SK-N-SH treated with all-trans-retinoic acid at 6 μM for 48 hours (cell line): ENCODE measurements around the gene VWA5B1.

Experiments
- ATAC-seq: fragments of 200-7000 bp; cut with Tn5 transposase; 3 replicates; pipeline ENCODE4 v1.9.1; 2020; ENCODE audit warnings: mild to moderate bottlenecking, moderate library complexity
- ARNTL ChIP-seq: fragments of 450-650 bp; formaldehyde crosslinking; IDR thresholded peaks from 2 replicates; pipeline ENCODE4 v1.5.0; 2020; ENCODE audit warnings: low read depth, mild to moderate bottlenecking, moderate library complexity, borderline replicate concordance
- BACH2 ChIP-seq: fragments of 250-450 bp; sonication (Bioruptor Pico); IDR thresholded peaks from 2 replicates; pipeline ENCODE4 v1.9.0; 2021; ENCODE audit warnings: mild to moderate bottlenecking, borderline replicate concordance
- CSDC2 ChIP-seq: fragments of 250-450 bp; sonication (Bioruptor Pico); IDR thresholded peaks from 2 replicates; pipeline ENCODE4 v1.5.0; 2020; ENCODE audit warnings: mild to moderate bottlenecking, moderate library complexity
- ESRRG ChIP-seq: fragments of 250-450 bp; sonication (Bioruptor Pico); IDR thresholded peaks from 2 replicates; pipeline ENCODE4 v1.6.1; 2021; ENCODE audit warnings: mild to moderate bottlenecking
- ISL1 ChIP-seq: fragments of 250-450 bp; sonication (Bioruptor Pico); IDR thresholded peaks from 2 replicates; pipeline ENCODE4 v2.1.2; 2022; ENCODE audit warnings: mild to moderate bottlenecking, moderate library complexity
- OSR1 ChIP-seq: fragments of 250-450 bp; sonication (Bioruptor Pico); IDR thresholded peaks from 2 replicates; pipeline ENCODE4 v1.8.0; 2022; ENCODE audit warnings: moderate library complexity, mild to moderate bottlenecking, inconsistent platforms
- PPARA ChIP-seq: fragments of 250-450 bp; sonication (Bioruptor Pico); IDR thresholded peaks from 2 replicates; pipeline ENCODE4 v1.5.0; 2020; ENCODE audit warnings: mild to moderate bottlenecking, borderline replicate concordance
- SNAI2 ChIP-seq: fragments of 250-450 bp; sonication (Bioruptor Pico); IDR thresholded peaks from 2 replicates; pipeline ENCODE4 v1.5.0; 2020; ENCODE audit warnings: mild to moderate bottlenecking, moderate library complexity
- TCF4 ChIP-seq: fragments of 250-450 bp; sonication (Bioruptor Pico); IDR thresholded peaks from 2 replicates; pipeline ENCODE4 v1.8.0; 2021; ENCODE audit warnings: mild to moderate bottlenecking, moderate library complexity, borderline replicate concordance
- ZC3H10 ChIP-seq: fragments of 250-450 bp; sonication (Bioruptor Pico); IDR thresholded peaks from 2 replicates; pipeline ENCODE4 v1.5.1; 2021; ENCODE audit warnings: mild to moderate bottlenecking, moderate library complexity
- ZFP3 ChIP-seq: fragments of 250-450 bp; sonication (Bioruptor Pico); IDR thresholded peaks from 2 replicates; pipeline ENCODE4 v1.5.0; 2020; ENCODE audit warnings: mild to moderate bottlenecking, moderate library complexity
- ZFP30 ChIP-seq: fragments of 450-650 bp; formaldehyde crosslinking; IDR thresholded peaks from 2 replicates; pipeline ENCODE4 v1.5.0; 2022; ENCODE audit warnings: mild to moderate bottlenecking, moderate library complexity
- ZNF565 ChIP-seq: fragments of 450-650 bp; formaldehyde crosslinking; conservative IDR thresholded peaks from 2 replicates; pipeline ENCODE4 v1.5.0; 2020; ENCODE audit warnings: low read depth, mild to moderate bottlenecking, moderate library complexity
- ZNF70 ChIP-seq: fragments of 450-650 bp; formaldehyde crosslinking; IDR thresholded peaks from 2 replicates; pipeline ENCODE4 v1.5.0; 2020; ENCODE audit warnings: mild to moderate bottlenecking, moderate library complexity
- ZNF8 ChIP-seq: fragments of 450-650 bp; formaldehyde crosslinking; IDR thresholded peaks from 2 replicates; pipeline ENCODE4 v1.5.0; 2020; ENCODE audit warnings: mild to moderate bottlenecking, moderate library complexity
- TF ChIP-seq, protein P1 (sequence below): fragments of 250-450 bp; sonication (Bioruptor Pico); IDR thresholded peaks from 2 replicates; pipeline ENCODE4 v1.5.1; 2021; ENCODE audit warnings: mild to moderate bottlenecking, moderate library complexity
- TF ChIP-seq, protein P2 (sequence below): fragments of 250-450 bp; sonication (Bioruptor Pico); IDR thresholded peaks from 2 replicates; pipeline ENCODE4 v1.8.0; 2021; ENCODE audit warnings: low read depth, mild to moderate bottlenecking, moderate library complexity, borderline replicate concordance
- TF ChIP-seq, protein P3 (sequence below): fragments of 250-450 bp; sonication (Bioruptor Pico); IDR thresholded peaks from 2 replicates; pipeline ENCODE4 v1.5.0; 2020; ENCODE audit warnings: mild to moderate bottlenecking, moderate library complexity
- TF ChIP-seq, protein P4 (sequence below): fragments of 250-450 bp; sonication (Bioruptor Pico); IDR thresholded peaks from 2 replicates; pipeline ENCODE4 v1.8.0; 2020; ENCODE audit warnings: mild to moderate bottlenecking, moderate library complexity, borderline replicate concordance
- TF ChIP-seq, protein P5 (sequence below): fragments of 250-450 bp; sonication (Bioruptor Pico); IDR thresholded peaks from 2 replicates; pipeline ENCODE4 v1.5.1; 2020; ENCODE audit warnings: low read depth, mild to moderate bottlenecking, moderate library complexity

The VWA5B1 gene

GRCh38 chr1:20345419-20345818 is 54.7 kb downstream of the VWA5B1 start (continued):
- TF ChIP-seq, protein P1, sequence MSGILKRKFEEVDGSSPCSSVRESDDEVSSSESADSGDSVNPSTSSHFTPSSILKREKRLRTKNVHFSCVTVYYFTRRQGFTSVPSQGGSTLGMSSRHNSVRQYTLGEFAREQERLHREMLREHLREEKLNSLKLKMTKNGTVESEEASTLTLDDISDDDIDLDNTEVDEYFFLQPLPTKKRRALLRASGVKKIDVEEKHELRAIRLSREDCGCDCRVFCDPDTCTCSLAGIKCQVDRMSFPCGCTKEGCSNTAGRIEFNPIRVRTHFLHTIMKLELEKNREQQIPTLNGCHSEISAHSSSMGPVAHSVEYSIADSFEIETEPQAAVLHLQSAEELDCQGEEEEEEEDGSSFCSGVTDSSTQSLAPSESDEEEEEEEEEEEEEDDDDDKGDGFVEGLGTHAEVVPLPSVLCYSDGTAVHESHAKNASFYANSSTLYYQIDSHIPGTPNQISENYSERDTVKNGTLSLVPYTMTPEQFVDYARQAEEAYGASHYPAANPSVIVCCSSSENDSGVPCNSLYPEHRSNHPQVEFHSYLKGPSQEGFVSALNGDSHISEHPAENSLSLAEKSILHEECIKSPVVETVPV (CRISPR knock-in tag) = no peak
- TF ChIP-seq ARNTL (CRISPR knock-in tag) = no peak
- no peak for TF ChIP-seq CSDC2 (CRISPR knock-in tag)
- TF ChIP-seq, protein P2, sequence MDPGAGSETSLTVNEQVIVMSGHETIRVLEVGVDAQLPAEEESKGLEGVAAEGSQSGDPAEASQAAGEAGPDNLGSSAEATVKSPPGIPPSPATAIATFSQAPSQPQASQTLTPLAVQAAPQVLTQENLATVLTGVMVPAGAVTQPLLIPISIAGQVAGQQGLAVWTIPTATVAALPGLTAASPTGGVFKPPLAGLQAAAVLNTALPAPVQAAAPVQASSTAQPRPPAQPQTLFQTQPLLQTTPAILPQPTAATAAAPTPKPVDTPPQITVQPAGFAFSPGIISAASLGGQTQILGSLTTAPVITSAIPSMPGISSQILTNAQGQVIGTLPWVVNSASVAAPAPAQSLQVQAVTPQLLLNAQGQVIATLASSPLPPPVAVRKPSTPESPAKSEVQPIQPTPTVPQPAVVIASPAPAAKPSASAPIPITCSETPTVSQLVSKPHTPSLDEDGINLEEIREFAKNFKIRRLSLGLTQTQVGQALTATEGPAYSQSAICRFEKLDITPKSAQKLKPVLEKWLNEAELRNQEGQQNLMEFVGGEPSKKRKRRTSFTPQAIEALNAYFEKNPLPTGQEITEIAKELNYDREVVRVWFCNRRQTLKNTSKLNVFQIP (CRISPR knock-in tag) = no peak
- TF ChIP-seq BACH2 (CRISPR knock-in tag) = no peak
- TF ChIP-seq, all 23 proteins: peak for 0

- ATAC-seq = no peak
- TF ChIP-seq, protein P3, sequence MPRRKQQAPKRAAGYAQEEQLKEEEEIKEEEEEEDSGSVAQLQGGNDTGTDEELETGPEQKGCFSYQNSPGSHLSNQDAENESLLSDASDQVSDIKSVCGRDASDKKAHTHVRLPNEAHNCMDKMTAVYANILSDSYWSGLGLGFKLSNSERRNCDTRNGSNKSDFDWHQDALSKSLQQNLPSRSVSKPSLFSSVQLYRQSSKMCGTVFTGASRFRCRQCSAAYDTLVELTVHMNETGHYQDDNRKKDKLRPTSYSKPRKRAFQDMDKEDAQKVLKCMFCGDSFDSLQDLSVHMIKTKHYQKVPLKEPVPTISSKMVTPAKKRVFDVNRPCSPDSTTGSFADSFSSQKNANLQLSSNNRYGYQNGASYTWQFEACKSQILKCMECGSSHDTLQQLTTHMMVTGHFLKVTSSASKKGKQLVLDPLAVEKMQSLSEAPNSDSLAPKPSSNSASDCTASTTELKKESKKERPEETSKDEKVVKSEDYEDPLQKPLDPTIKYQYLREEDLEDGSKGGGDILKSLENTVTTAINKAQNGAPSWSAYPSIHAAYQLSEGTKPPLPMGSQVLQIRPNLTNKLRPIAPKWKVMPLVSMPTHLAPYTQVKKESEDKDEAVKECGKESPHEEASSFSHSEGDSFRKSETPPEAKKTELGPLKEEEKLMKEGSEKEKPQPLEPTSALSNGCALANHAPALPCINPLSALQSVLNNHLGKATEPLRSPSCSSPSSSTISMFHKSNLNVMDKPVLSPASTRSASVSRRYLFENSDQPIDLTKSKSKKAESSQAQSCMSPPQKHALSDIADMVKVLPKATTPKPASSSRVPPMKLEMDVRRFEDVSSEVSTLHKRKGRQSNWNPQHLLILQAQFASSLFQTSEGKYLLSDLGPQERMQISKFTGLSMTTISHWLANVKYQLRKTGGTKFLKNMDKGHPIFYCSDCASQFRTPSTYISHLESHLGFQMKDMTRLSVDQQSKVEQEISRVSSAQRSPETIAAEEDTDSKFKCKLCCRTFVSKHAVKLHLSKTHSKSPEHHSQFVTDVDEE (CRISPR knock-in tag) = no peak
- TF ChIP-seq, protein P4, sequence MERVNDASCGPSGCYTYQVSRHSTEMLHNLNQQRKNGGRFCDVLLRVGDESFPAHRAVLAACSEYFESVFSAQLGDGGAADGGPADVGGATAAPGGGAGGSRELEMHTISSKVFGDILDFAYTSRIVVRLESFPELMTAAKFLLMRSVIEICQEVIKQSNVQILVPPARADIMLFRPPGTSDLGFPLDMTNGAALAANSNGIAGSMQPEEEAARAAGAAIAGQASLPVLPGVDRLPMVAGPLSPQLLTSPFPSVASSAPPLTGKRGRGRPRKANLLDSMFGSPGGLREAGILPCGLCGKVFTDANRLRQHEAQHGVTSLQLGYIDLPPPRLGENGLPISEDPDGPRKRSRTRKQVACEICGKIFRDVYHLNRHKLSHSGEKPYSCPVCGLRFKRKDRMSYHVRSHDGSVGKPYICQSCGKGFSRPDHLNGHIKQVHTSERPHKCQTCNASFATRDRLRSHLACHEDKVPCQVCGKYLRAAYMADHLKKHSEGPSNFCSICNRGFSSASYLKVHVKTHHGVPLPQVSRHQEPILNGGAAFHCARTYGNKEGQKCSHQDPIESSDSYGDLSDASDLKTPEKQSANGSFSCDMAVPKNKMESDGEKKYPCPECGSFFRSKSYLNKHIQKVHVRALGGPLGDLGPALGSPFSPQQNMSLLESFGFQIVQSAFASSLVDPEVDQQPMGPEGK (CRISPR knock-in tag) = no peak
- TF ChIP-seq, protein P5, sequence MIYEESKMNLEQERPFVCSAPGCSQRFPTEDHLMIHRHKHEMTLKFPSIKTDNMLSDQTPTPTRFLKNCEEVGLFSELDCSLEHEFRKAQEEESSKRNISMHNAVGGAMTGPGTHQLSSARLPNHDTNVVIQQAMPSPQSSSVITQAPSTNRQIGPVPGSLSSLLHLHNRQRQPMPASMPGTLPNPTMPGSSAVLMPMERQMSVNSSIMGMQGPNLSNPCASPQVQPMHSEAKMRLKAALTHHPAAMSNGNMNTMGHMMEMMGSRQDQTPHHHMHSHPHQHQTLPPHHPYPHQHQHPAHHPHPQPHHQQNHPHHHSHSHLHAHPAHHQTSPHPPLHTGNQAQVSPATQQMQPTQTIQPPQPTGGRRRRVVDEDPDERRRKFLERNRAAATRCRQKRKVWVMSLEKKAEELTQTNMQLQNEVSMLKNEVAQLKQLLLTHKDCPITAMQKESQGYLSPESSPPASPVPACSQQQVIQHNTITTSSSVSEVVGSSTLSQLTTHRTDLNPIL = no peak
- TF ChIP-seq PPARA = no peak
- TF ChIP-seq ZNF565 (CRISPR knock-in tag) = no peak
- no peak for TF ChIP-seq ISL1 (CRISPR knock-in tag)
- no peak for TF ChIP-seq CSDC2 (CRISPR knock-in tag)
- TF ChIP-seq ESRRG (CRISPR knock-in tag) = no peak
- no peak for TF ChIP-seq TCF4 (CRISPR knock-in tag)
- TF ChIP-seq, protein P2 (CRISPR knock-in tag) = no peak
- TF ChIP-seq BACH2 (CRISPR knock-in tag) = no peak
- TF ChIP-seq ZNF70 (CRISPR knock-in tag) = no peak
- TF ChIP-seq ZC3H10 (CRISPR knock-in tag) = no peak
- TF ChIP-seq ZFP30 (CRISPR knock-in tag) = no peak
- TF ChIP-seq OSR1 (CRISPR knock-in tag) = no peak
- no peak for TF ChIP-seq ZFP3 (CRISPR knock-in tag)
- no peak for TF ChIP-seq ZNF8 (CRISPR knock-in tag)
Observed at GRCh38 chr1:20346433-20346832, 55.8 kb downstream of the VWA5B1 start.

GRCh38 chr1:20347699-20348098 is 57.0 kb downstream of the VWA5B1 start:
- ATAC-seq = no peak
- TF ChIP-seq, protein P5 = no peak
- TF ChIP-seq, protein P2 (CRISPR knock-in tag) = no peak
- TF ChIP-seq ISL1 (CRISPR knock-in tag) (no peak), ZC3H10 (CRISPR knock-in tag) (no peak), OSR1 (CRISPR knock-in tag) (no peak), BACH2 (CRISPR knock-in tag) (no peak), SNAI2 (CRISPR knock-in tag) (no peak)
- TF ChIP-seq, protein P3 (CRISPR knock-in tag) = no peak
- TF ChIP-seq, all 23 proteins: peak for 0
